ENCODE data around the gene ASXL2. TPM values are rescaled to one million over a fixed set of nuclear protein-coding genes. Genes with fewer than 3 reads are reported as not detected.

ASXL2 gene
- total and polyA plus RNA-seq, 2 donors from 2014 or later: 2.6 to 41.0 TPM

- FAIRE-seq (no peak), DNase-seq (no peak)
- Histone ChIP-seq H3K27me3 (ENCODE audit: control insufficient read depth, insufficient read depth, low read length) (no peaks in the 10 kb centered on the region), H3K9ac (ENCODE audit: low read length in 3 of 3) (no peak overlapping the region), H3K4me1 (ENCODE audit: control insufficient read depth in 2 of 3, insufficient read depth in 2 of 3, low read depth in 1 of 3, low read length in 3 of 3) (peaks cover 0 to 5% (median 0%) of the 10 kb centered on the region in 3 donors), H3K27ac (ENCODE audit: low read depth in 2 of 2, low read length in 2 of 2) (no peak overlapping the region), H3K4me3 (ENCODE audit: low read length in 3 of 3) (no peak overlapping the region), H3K9me3 (ENCODE audit: control insufficient read depth in 2 of 3, insufficient read depth in 1 of 3, low read length in 3 of 3) (no peaks in the 10 kb centered on the region), H3K36me3 (ENCODE audit: control insufficient read depth in 2 of 3, insufficient read depth in 3 of 3, low read length in 3 of 3) (no peaks in the 10 kb centered on the region)
- intact Hi-C loops (cut with DNase I): no loop called here
- no peak for TF ChIP-seq CTCF (IDR thresholded peaks at IDR 0.05; ENCODE audit: borderline replicate concordance, extremely low read depth, insufficient read depth)
Measured at GRCh38 chr2:25814681-25815080, 63.6 kb downstream of the ASXL2 start.

GRCh38 chr2:25810428-25810827, 67.9 kb downstream of the ASXL2 start:
- Histone ChIP-seq H3K27me3 (ENCODE audit: control insufficient read depth, insufficient read depth, low read length) (no peaks in the 10 kb centered on the region), H3K4me3 (ENCODE audit: low read length in 3 of 3) (no peak overlapping the region), H3K36me3 (ENCODE audit: control insufficient read depth in 2 of 3, insufficient read depth in 3 of 3, low read length in 3 of 3) (no peaks in the 10 kb centered on the region), H3K9ac (ENCODE audit: low read length in 3 of 3) (no peak overlapping the region), H3K9me3 (ENCODE audit: control insufficient read depth in 2 of 3, insufficient read depth in 1 of 3, low read length in 3 of 3) (no peaks in the 10 kb centered on the region), H3K27ac (ENCODE audit: low read depth in 2 of 2, low read length in 2 of 2) (no peak overlapping the region), H3K4me1 (ENCODE audit: control insufficient read depth in 2 of 3, insufficient read depth in 2 of 3, low read depth in 1 of 3, low read length in 3 of 3) (no peaks in the 10 kb centered on the region)
- no peak for DNase-seq
- no peak for FAIRE-seq
- intact Hi-C loops (cut with DNase I): no loop called here
- no peak for TF ChIP-seq CTCF (IDR thresholded peaks at IDR 0.05; ENCODE audit: borderline replicate concordance, extremely low read depth, insufficient read depth)

GRCh38 chr2:25809646-25810045, 68.6 kb downstream of the ASXL2 start:
- Histone ChIP-seq H3K4me3 (ENCODE audit: low read length in 3 of 3) (no peak overlapping the region), H3K36me3 (ENCODE audit: control insufficient read depth in 2 of 3, insufficient read depth in 3 of 3, low read length in 3 of 3) (peaks cover 0 to 5% (median 0%) of the 10 kb centered on the region in 3 donors), H3K27ac (ENCODE audit: low read depth in 2 of 2, low read length in 2 of 2) (no peak overlapping the region), H3K9me3 (ENCODE audit: control insufficient read depth in 2 of 3, insufficient read depth in 1 of 3, low read length in 3 of 3) (no peaks in the 10 kb centered on the region), H3K9ac (ENCODE audit: low read length in 3 of 3) (no peak overlapping the region), H3K4me1 (ENCODE audit: control insufficient read depth in 2 of 3, insufficient read depth in 2 of 3, low read depth in 1 of 3, low read length in 3 of 3) (no peaks in the 10 kb centered on the region), H3K27me3 (ENCODE audit: control insufficient read depth, insufficient read depth, low read length) (no peaks in the 10 kb centered on the region)
- FAIRE-seq: no peak
- DNase-seq: no peak
- intact Hi-C loops (cut with DNase I): no loop called here
- no peak for TF ChIP-seq CTCF (IDR thresholded peaks at IDR 0.05; ENCODE audit: borderline replicate concordance, extremely low read depth, insufficient read depth)

- intact Hi-C loops (cut with DNase I): no loop called here
- FAIRE-seq: no peak
- H3K9me3 ChIP-seq (ENCODE audit: control insufficient read depth in 2 of 3, insufficient read depth in 1 of 3, low read length in 3 of 3): no peaks in the 10 kb centered on the region
Measured at GRCh38 chr2:25808006-25808383, 70.3 kb downstream of the ASXL2 start.

More at GRCh38 chr2:25808006-25808383, 70.3 kb downstream of the ASXL2 start:
- no peak for TF ChIP-seq CTCF (IDR thresholded peaks at IDR 0.05; ENCODE audit: borderline replicate concordance, extremely low read depth, insufficient read depth)
- DNase-seq: no peak
- Histone ChIP-seq H3K27me3 (ENCODE audit: control insufficient read depth, insufficient read depth, low read length) (no peaks in the 10 kb centered on the region), H3K36me3 (ENCODE audit: control insufficient read depth in 2 of 3, insufficient read depth in 3 of 3, low read length in 3 of 3) (peaks cover 3 to 17% (median 3%) of the 10 kb centered on the region in 3 donors), H3K27ac (ENCODE audit: low read depth in 2 of 2, low read length in 2 of 2) (no peak overlapping the region), H3K4me1 (ENCODE audit: control insufficient read depth in 2 of 3, insufficient read depth in 2 of 3, low read depth in 1 of 3, low read length in 3 of 3) (no peaks in the 10 kb centered on the region), H3K4me3 (ENCODE audit: low read length in 3 of 3) (no peak overlapping the region), H3K9ac (ENCODE audit: low read length in 3 of 3) (no peak overlapping the region)

All from kidney (tissue), 14 donors.